Right renal pelvis (tissue), 4 donors: ENCODE results near the gene DGKK. TPM values are rescaled to one million over a fixed set of nuclear protein-coding genes. Genes with fewer than 3 reads are reported as not detected.
"Not testable (repeated sequence)": the region's sequence is repeated elsewhere in the genome, so short reads cannot be mapped to it uniquely, and the experiment has no call there.

Source experiments
- DNase-seq, 4 donors: peaks; one replicate each; pipeline ENCODE4 v3.0.0-alpha.2; 2013; ENCODE audit warnings: low read depth in 4 of 4, low spot score in 3 of 4, missing footprints in 1 of 4
- polyA plus RNA-seq, 4 donors: library from polyadenylated mRNA; unstranded; fragments of 120-200 nt; gene quantifications; one replicate each; pipeline ENCODE4 v1.2.1, GENCODE V29; 2013; ENCODE audit not compliant: insufficient read length in 4 of 4

The DGKK gene
- polyA plus RNA-seq, 4 donors: 9.8 to 11.6 (median 10.4) TPM

- DNase-seq: peak in 1 of 4 donors; percentile 3
These were observed 39.6 kb downstream of the DGKK start for GRCh38 chrX:50430917-50431575.

- peak in 2 of 4 donors; percentile 15 to 16 for DNase-seq
These were observed 42.5 kb downstream of the DGKK start for GRCh38 chrX:50428174-50428573.

GRCh38 chrX:50407976-50408375, 62.6 kb downstream of the DGKK start:
- no peak for DNase-seq

- DNase-seq: no peak
These were observed 66.7 kb downstream of the DGKK start for GRCh38 chrX:50403903-50404302.

GRCh38 chrX:50402886-50403285, 67.7 kb downstream of the DGKK start:
- DNase-seq: no peak

- DNase-seq: no peak
These were observed 76.7 kb downstream of the DGKK start for GRCh38 chrX:50393902-50394301.

- no peak for DNase-seq
These were observed 84.1 kb downstream of the DGKK start for GRCh38 chrX:50386520-50386919.

GRCh38 chrX:50381729-50382415, 88.8 kb downstream of the DGKK start:
- DNase-seq: no peak

GRCh38 chrX:50375481-50376267, 95.0 kb downstream of the DGKK start:
- DNase-seq: no peak

- DNase-seq: no peak
These were observed 97.7 kb downstream of the DGKK start for GRCh38 chrX:50372966-50373365.

GRCh38 chrX:50343917-50344316, 126.7 kb downstream of the DGKK start:
- no peak for DNase-seq

GRCh38 chrX:50333308-50333707, 137.3 kb downstream of the DGKK start:
- no peak for DNase-seq

GRCh38 chrX:50332668-50333067, 138.0 kb downstream of the DGKK start:
- DNase-seq: not testable (repeated sequence)

GRCh38 chrX:50327235-50327634, 143.4 kb downstream of the DGKK start:
- DNase-seq: no peak
